Subcutaneous adipose tissue (tissue), 4 donors: ENCODE results near the gene FGFR2. TPM values are rescaled to one million over a fixed set of nuclear protein-coding genes. Genes with fewer than 3 reads are reported as not detected.

Source experiments
- CTCF ChIP-seq: fragments of 450-650 bp; IDR thresholded peaks from one replicate; pipeline ENCODE4 v1.5.1; 2016; ENCODE audit warnings: low read depth, mild to moderate bottlenecking, control low read depth, antibody characterized with exemption, moderate library complexity
- total RNA-seq, 4 donors: library from RNA; depleted of rRNA; stranded (reverse); fragments of >200 nt; gene quantifications; one replicate each; pipeline ENCODE4 v1.1.0, GENCODE V29; 2016

Gene FGFR2
- total RNA-seq, 4 donors from 2014 or later = 11.3 to 22.2 (median 14.9) TPM

DNA sequence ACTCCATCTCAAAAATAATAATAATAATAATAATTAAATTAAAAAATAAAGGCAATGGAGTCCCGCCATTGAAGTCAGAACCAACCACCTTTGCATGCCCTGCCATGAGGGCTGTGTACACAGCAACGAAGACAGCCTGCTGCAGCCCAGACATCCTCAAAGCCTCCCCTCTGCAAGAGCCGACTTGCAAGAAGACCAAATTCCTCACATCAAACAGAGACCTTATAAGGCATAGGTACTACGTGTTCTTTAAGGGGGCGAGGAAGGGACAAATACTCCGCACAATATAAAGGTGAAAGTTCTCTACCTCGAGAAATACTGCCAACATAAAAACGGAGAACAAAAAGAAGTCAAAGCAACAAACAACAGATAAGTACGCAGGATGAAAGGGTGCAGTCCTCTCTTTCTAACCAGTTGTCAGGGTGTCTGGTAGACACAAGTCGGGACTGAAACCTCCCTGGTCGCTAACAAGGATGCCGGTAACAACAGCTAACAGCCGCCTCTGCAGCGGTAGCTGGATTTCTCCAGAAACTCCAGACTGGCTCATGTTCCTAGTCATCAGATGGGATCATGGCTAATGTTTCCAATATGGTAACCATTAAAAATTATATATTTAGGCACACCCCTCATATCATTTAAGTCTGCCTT is 23.6 kb downstream of the FGFR2 start:
- no peak for TF ChIP-seq CTCF

- TF ChIP-seq CTCF = no peak
Observed at GRCh38 chr10:121573538-121573941, 24.7 kb downstream of the FGFR2 start.

DNA sequence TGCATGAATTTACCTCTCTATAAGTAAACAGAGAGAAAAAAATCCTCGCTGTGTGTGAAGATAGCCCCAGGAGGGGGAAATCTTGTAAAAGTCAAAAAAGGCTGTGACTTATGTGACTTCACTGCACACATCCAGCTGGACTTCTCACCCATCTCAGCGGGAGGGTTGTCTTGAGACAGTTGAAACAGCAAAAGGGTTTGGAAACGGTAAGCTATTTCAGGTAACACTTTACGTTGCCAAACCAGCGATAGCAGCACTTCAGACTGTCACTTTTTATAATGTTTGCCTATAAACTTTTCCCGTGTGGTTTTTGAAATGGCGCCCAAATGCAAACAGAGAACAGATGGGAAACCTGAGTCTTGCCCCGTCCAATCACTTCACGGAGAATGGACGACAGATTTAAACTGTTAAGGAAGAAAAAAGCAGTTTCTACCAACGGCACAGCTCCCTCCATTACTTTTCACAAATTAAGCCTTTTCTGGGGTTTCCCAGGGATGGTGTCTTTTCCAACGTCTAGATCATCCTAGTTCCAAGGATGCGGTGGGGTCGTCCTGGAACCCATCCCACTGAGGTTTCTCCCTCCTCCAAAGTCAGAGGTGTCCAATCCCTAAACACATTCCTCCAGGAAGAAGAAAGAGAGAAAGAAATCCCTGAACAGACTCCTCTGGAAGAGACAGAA is 25.2 kb downstream of the FGFR2 start:
- no peak for TF ChIP-seq CTCF

DNA sequence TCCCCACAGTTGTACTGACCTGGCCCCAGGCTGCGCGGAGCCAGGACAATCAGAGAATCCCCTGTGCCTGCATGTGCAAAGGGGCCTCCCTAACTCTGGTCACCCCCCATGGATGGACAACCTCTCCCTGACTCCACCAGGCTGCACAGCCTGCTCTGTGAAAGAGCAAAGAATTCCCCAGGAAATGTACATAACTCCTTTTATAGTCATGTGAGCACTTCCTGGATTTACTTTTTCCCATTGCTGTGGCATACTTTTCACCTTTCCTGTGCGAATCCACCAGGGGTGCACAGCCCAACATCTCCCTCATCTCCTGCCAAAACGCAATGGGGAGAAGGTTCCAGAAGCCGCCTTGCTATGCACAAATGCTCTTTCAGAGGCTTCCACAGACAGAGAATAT is 27.9 kb downstream of the FGFR2 start:
- no peak for TF ChIP-seq CTCF

GRCh38 chr10:121568275-121568674 is 30.0 kb downstream of the FGFR2 start:
- TF ChIP-seq CTCF = no peak

DNA sequence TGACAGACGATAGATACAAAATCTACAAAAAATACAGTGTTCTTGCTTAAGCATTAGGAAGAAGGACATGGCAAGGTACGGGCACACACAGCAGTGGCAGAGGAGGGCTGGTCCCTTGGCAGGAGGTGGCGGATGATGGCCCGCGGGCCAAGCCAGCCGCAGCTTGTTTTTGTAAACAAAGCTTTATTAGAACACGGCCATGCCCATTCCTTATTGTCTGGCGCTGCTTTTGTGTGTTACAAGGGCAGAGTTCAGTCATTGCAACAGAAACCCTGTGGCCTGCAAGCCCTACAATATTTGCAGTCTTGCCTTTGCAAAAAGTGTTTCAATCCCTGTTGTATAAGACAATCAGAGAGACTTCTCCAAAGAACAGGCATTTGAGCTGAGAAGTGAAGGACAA is 30.7 kb downstream of the FGFR2 start:
- no peak for TF ChIP-seq CTCF

DNA sequence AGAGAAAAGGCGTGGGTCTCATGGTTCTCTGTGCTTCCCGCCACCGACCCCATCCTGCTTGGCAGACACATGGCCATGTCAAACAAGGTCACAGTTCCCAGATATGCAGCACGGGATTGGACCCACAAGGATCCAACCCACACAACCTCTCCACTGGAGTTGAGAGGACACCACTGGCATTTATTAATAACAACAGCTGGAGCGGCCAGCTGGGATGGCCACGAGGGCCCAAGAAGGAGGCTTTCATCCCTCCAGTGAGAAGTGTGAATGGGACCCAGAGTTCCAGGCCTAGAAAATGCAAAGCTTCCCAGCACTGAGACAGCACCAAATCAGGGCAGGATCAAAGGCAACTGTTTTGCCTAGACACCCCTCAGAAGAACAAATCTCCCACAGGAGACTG is 31.5 kb downstream of the FGFR2 start:
- no peak for TF ChIP-seq CTCF
